Gastrocnemius medialis (tissue), 4 donors: Measurements from ENCODE around the gene ATAD3A.
"Not testable (repeated sequence)": the region's sequence is repeated elsewhere in the genome, so short reads cannot be mapped to it uniquely, and the experiment has no call there.

Experiments
- CTCF ChIP-seq, 5 experiments: fragments of 450-650 bp in 3 of 5; fragments of 200-600 bp in 2 of 5; sonication (generic) in 2 of 5; IDR thresholded peaks in 4 of 5; conservative IDR thresholded peaks in 1 of 5; 1 replicate in 4 of 5; 2 replicates in 1 of 5; pipeline ENCODE4 v1.5.1; 2016 to 2019; ENCODE audit warnings: antibody characterized with exemption in 5 of 5, mild to moderate bottlenecking in 3 of 5, moderate library complexity in 3 of 5
- POLR2A ChIP-seq, 2 donors: fragments of 450-650 bp; IDR thresholded peaks; one replicate each; pipeline ENCODE4 v1.6.1; 2017; ENCODE audit warnings: antibody characterized with exemption in 2 of 2, mild to moderate bottlenecking in 2 of 2, moderate library complexity in 2 of 2

- not testable (repeated sequence) for TF ChIP-seq CTCF (IDR thresholded peaks at IDR 0.05 in 4 of 5, conservative IDR thresholded peaks at IDR 0.05 in 1 of 5); POLR2A (IDR thresholded peaks at IDR 0.05)
Measured at GRCh38 chr1:1533894-1534291, 21.9 kb downstream of the ATAD3A start.
